ENCODE results near the gene B4GALNT4.
"Not testable (repeated sequence)": the region's sequence is repeated elsewhere in the genome, so short reads cannot be mapped to it uniquely, and the experiment has no call there.

Gene B4GALNT4

GRCh38 chr11:407651-408123 is 38.4 kb downstream of the B4GALNT4 start:
- DNase-seq (ENCODE audit: low read depth), result no peak

- DNase-seq (ENCODE audit: low read depth), result no peak
Observed at GRCh38 chr11:408154-409007, 39.1 kb downstream of the B4GALNT4 start.

GRCh38 chr11:409008-409599 is 39.8 kb downstream of the B4GALNT4 start:
- no peak for DNase-seq (ENCODE audit: low read depth)

GRCh38 chr11:409600-410483 is 40.5 kb downstream of the B4GALNT4 start:
- no peak for DNase-seq (ENCODE audit: low read depth)

GRCh38 chr11:410711-411110 is 41.4 kb downstream of the B4GALNT4 start:
- DNase-seq (ENCODE audit: low read depth), result not testable (repeated sequence)

GRCh38 chr11:411520-411919 is 42.2 kb downstream of the B4GALNT4 start:
- not testable (repeated sequence) for DNase-seq (ENCODE audit: low read depth)

- no peak for DNase-seq (ENCODE audit: low read depth)
Observed at GRCh38 chr11:412641-413119, 43.4 kb downstream of the B4GALNT4 start.

GRCh38 chr11:413120-414081 is 44.1 kb downstream of the B4GALNT4 start:
- no peak for DNase-seq (ENCODE audit: low read depth)

GRCh38 chr11:414318-414857 is 45.1 kb downstream of the B4GALNT4 start:
- DNase-seq (ENCODE audit: low read depth), result no peak

GRCh38 chr11:415640-416041 is 46.3 kb downstream of the B4GALNT4 start:
- DNase-seq (ENCODE audit: low read depth), result no peak

GRCh38 chr11:416051-416756 is 46.9 kb downstream of the B4GALNT4 start:
- DNase-seq (ENCODE audit: low read depth), result no peak

- no peak for DNase-seq (ENCODE audit: low read depth)
Observed at GRCh38 chr11:416757-417621, 47.7 kb downstream of the B4GALNT4 start.

GRCh38 chr11:417652-418342 is 48.5 kb downstream of the B4GALNT4 start:
- DNase-seq (ENCODE audit: low read depth), result no peak

- DNase-seq (ENCODE audit: low read depth), result no peak
Observed at GRCh38 chr11:418343-419247, 49.3 kb downstream of the B4GALNT4 start.

GRCh38 chr11:419248-420005 is 50.1 kb downstream of the B4GALNT4 start:
- no peak for DNase-seq (ENCODE audit: low read depth)

GRCh38 chr11:420054-420910 is 51.0 kb downstream of the B4GALNT4 start:
- DNase-seq (ENCODE audit: low read depth), result no peak

Data from stimulated activated CD4-positive, alpha-beta T cell treated with anti-CD3 and anti-CD28 coated beads, Interleukin-2, amount 100 ng/mL, for 4 hours (primary cell).